GM21515 (cell line): ENCODE measurements around the gene SCD.

Source experiments
- ATAC-seq: cut with Tn5 transposase; IDR thresholded peaks from one replicate; pipeline ENCODE4 v1.9.1; 2021; ENCODE audit not compliant: unreplicated experiment

Gene SCD

GRCh38 chr10:100396605-100397004 is 49.6 kb downstream of the SCD start:
- no peak for ATAC-seq

GRCh38 chr10:100401631-100402328 is 54.7 kb downstream of the SCD start:
- ATAC-seq, result no peak

GRCh38 chr10:100403734-100404133 is 56.7 kb downstream of the SCD start:
- no peak for ATAC-seq

- ATAC-seq, result no peak
Measured at GRCh38 chr10:100413173-100413572, 66.1 kb downstream of the SCD start.
